H1 (cell line): ENCODE measurements around the gene CD1B. TPM values are rescaled to one million over a fixed set of nuclear protein-coding genes. Genes with fewer than 3 reads are reported as not detected.
"Not testable (repeated sequence)": the region's sequence is repeated elsewhere in the genome, so short reads cannot be mapped to it uniquely, and the experiment has no call there.

Experiments
- CTCF ChIA-PET: fragments of 300-600 bp; sonication (Branson Sonifier 250); formaldehyde crosslinking; loops from one replicate; lab custom pipeline; 2021; ENCODE audit not compliant: partially characterized antibody; lab: Charles Lee
- POLR2A ChIA-PET: fragments of 300-600 bp; sonication (Branson Sonifier 250); formaldehyde crosslinking; loops from one replicate; lab custom pipeline; 2021; ENCODE audit warnings: inconsistent platforms; ENCODE audit not compliant: partially characterized antibody; lab: Charles Lee
- DNase-seq, 2 experiments: peaks; one replicate each; pipeline versions ENCODE4 v3.0.0 to v3.0.0-alpha.2; 2010 to 2022; ENCODE audit warnings: low spot score in 2 of 2, low read depth in 1 of 2, mixed read lengths in 1 of 2
- FAIRE-seq: peaks from 2 replicates; lab custom pipeline; 2011; peaks lifted over from hg19 to GRCh38; lab: Jason Lieb, UNC
- H2AFZ ChIP-seq: 2 replicates; pipeline ENCODE4 v1.8.1; 2012; ENCODE audit warnings: low read length, inconsistent platforms
- H2AK5ac ChIP-seq: 2 replicates; pipeline ENCODE4 v1.6.1; 2013; ENCODE audit warnings: low read depth, low read length
- H2BK120ac ChIP-seq: replicated peaks from 2 replicates; pipeline ENCODE3; 2013; ENCODE audit warnings: low read depth, low read length, inconsistent platforms
- H2BK12ac ChIP-seq: 2 replicates; pipeline ENCODE4 v1.6.1; 2013; ENCODE audit warnings: low read depth, low read length
- H2BK15ac ChIP-seq: 2 replicates; pipeline ENCODE4 v1.6.1; 2013; ENCODE audit warnings: low read length
- H2BK20ac ChIP-seq: 2 replicates; pipeline ENCODE4 v1.6.1; 2013; ENCODE audit warnings: low read length
- H2BK5ac ChIP-seq: 2 replicates; pipeline ENCODE4 v1.6.1; 2013; ENCODE audit warnings: low read depth, low read length
- H3K14ac ChIP-seq: 2 replicates; pipeline ENCODE4 v1.6.1; 2013; ENCODE audit warnings: inconsistent platforms; ENCODE audit not compliant: insufficient read length
- H3K18ac ChIP-seq: 2 replicates; pipeline ENCODE4 v1.6.1; 2013; ENCODE audit warnings: low read length; ENCODE audit errors: extremely low read depth
- H3K23ac ChIP-seq: 2 replicates; pipeline ENCODE4 v1.6.1; 2013; ENCODE audit warnings: inconsistent platforms; ENCODE audit not compliant: insufficient read length
- H3K23me2 ChIP-seq: 2 replicates; pipeline ENCODE4 v1.6.1; 2013; ENCODE audit warnings: low read depth, low read length
- H3K27ac ChIP-seq: 2 replicates; pipeline ENCODE4 v1.6.1; 2011; ENCODE audit warnings: low read depth, low read length, inconsistent platforms
- H3K27me3 ChIP-seq, 4 experiments: replicated peaks in 1 of 4; 1 replicate in 1 of 4; 2 replicates in 3 of 4; pipeline versions ENCODE4 v1.6.1 to v1.8.1; 2011 to 2013; ENCODE audit warnings: low read length in 3 of 4, mild to moderate bottlenecking in 3 of 4, inconsistent platforms in 2 of 4, mixed read lengths in 2 of 4, moderate library complexity in 1 of 4; ENCODE audit not compliant: control insufficient read depth in 3 of 4, insufficient read depth in 3 of 4; ENCODE audit errors: extremely low read depth in 1 of 4
- H3K36me3 ChIP-seq, 4 experiments: 2 replicates each; pipeline versions ENCODE4 v1.6.1 to v1.8.1; 2011 to 2013; ENCODE audit warnings: mild to moderate bottlenecking in 4 of 4, low read length in 3 of 4, moderate library complexity in 2 of 4, control low read depth in 1 of 4, inconsistent platforms in 1 of 4; ENCODE audit not compliant: insufficient read depth in 4 of 4, control insufficient read depth in 2 of 4
- H3K4ac ChIP-seq: replicated peaks from 2 replicates; pipeline ENCODE3; 2013; ENCODE audit warnings: low read length, low read depth, mixed read lengths, inconsistent platforms; ENCODE audit not compliant: insufficient read length
- H3K4me1 ChIP-seq, 4 experiments: replicated peaks in 1 of 4; 1 replicate in 1 of 4; 2 replicates in 3 of 4; pipeline versions ENCODE4 v1.6.1 to v1.8.1; 2011 to 2013; ENCODE audit warnings: low read length in 3 of 4, inconsistent platforms in 2 of 4, mixed read lengths in 1 of 4; ENCODE audit not compliant: insufficient read depth in 4 of 4, control insufficient read depth in 3 of 4
- H3K4me2 ChIP-seq, 2 experiments: 2 replicates each; pipeline versions ENCODE4 v1.6.1 to v1.8.1; 2011 to 2013; ENCODE audit warnings: low read depth in 2 of 2, low read length in 2 of 2, control low read depth in 1 of 2, inconsistent platforms in 1 of 2, mild to moderate bottlenecking in 1 of 2; ENCODE audit not compliant: insufficient read depth in 1 of 2
- H3K4me3 ChIP-seq, 4 experiments: fragments of 200-600, 300-600 bp in 1 of 4; sonication (generic), shearing (Covaris generic), sonication (Bioruptor Twin) in 1 of 4; 2 replicates each; pipeline versions ENCODE4 v1.5.1 to v1.8.1; 2011 to 2016; ENCODE audit warnings: low read length in 4 of 4, low read depth in 3 of 4, control low read depth in 2 of 4, inconsistent platforms in 2 of 4, mild to moderate bottlenecking in 2 of 4, mixed read lengths in 1 of 4, moderate library complexity in 1 of 4; ENCODE audit not compliant: insufficient read depth in 2 of 4; ENCODE audit errors: extremely low read depth in 1 of 4
- H3K56ac ChIP-seq: replicated peaks from 2 replicates; pipeline ENCODE3; 2013; ENCODE audit warnings: low read depth, mild to moderate bottlenecking, mixed read lengths, low read length, inconsistent platforms; ENCODE audit not compliant: insufficient read length
- H3K79me1 ChIP-seq: 2 replicates; pipeline ENCODE4 v1.6.1; 2013; ENCODE audit warnings: low read depth, low read length, control low read depth
- H3K79me2 ChIP-seq, 2 experiments: 2 replicates each; pipeline versions ENCODE4 v1.6.1 to v1.8.1; 2012 to 2013; ENCODE audit warnings: low read length in 2 of 2, mild to moderate bottlenecking in 2 of 2, inconsistent platforms in 1 of 2; ENCODE audit not compliant: insufficient read depth in 2 of 2, control insufficient read depth in 1 of 2
- H3K9ac ChIP-seq, 4 experiments: replicated peaks in 1 of 4; 1 replicate in 1 of 4; 2 replicates in 3 of 4; pipeline versions ENCODE4 v1.6.1 to v1.8.1; 2011 to 2013; ENCODE audit warnings: low read depth in 3 of 4, low read length in 3 of 4, control low read depth in 2 of 4, mild to moderate bottlenecking in 2 of 4, moderate library complexity in 2 of 4, inconsistent platforms in 1 of 4; ENCODE audit errors: extremely low read depth in 1 of 4
- H3K9me3 ChIP-seq, 2 experiments: 2 replicates each; pipeline versions ENCODE4 v1.6.1 to v1.8.1; 2012 to 2013; ENCODE audit warnings: mild to moderate bottlenecking in 2 of 2, moderate library complexity in 2 of 2, control low read depth in 1 of 2, inconsistent platforms in 1 of 2, low read depth in 1 of 2, low read length in 1 of 2, mixed read lengths in 1 of 2; ENCODE audit not compliant: insufficient read depth in 2 of 2
- H4K20me1 ChIP-seq, 2 experiments: replicated peaks in 1 of 2; 2 replicates each; pipeline versions ENCODE3 to v1.8.1; 2011 to 2013; ENCODE audit warnings: inconsistent platforms in 2 of 2, low read length in 2 of 2, mild to moderate bottlenecking in 1 of 2; ENCODE audit not compliant: insufficient read depth in 2 of 2, control insufficient read depth in 1 of 2
- H4K5ac ChIP-seq: 2 replicates; pipeline ENCODE4 v1.6.1; 2013; ENCODE audit warnings: low read length, low read depth, mixed read lengths, inconsistent platforms; ENCODE audit not compliant: insufficient read length
- H4K8ac ChIP-seq: 2 replicates; pipeline ENCODE4 v1.8.0; 2013; ENCODE audit warnings: mild to moderate bottlenecking, moderate library complexity, low read length, inconsistent platforms; ENCODE audit not compliant: insufficient read depth; ENCODE audit errors: extremely low read depth
- H4K91ac ChIP-seq: replicated peaks from 2 replicates; pipeline ENCODE3; 2013; ENCODE audit warnings: low read length, mixed read lengths, inconsistent platforms; ENCODE audit not compliant: insufficient read length
- WGBS, 2 experiments: shearing (Covaris generic) in 1 of 2; methylation state at CpG; one replicate each; pipeline versions ENCODE4 v1.1.6 to v1.1.7; 2013 to 2015; ENCODE audit warnings: low lambda C conversion rate in 2 of 2, mixed read lengths in 2 of 2, inconsistent platforms in 1 of 2, low coverage in 1 of 2, missing lambda C conversion rate in 1 of 2; ENCODE audit not compliant: insufficient replicate concordance in 2 of 2, insufficient coverage in 1 of 2, insufficient read length in 1 of 2; ENCODE audit errors: extremely low coverage in 1 of 2, missing lambda C conversion rate in 1 of 2; 5-methylcytosine and 5-hydroxymethylcytosine counted together
- polyA plus RNA-seq, 7 experiments: library from polyadenylated mRNA; depleted of rRNA in 3 of 7; stranded (reverse) in 5 of 7; unstranded in 2 of 7; fragments of >200 nt in 5 of 7; fragments of 200-250 nt in 2 of 7; gene quantifications; 1 replicate in 5 of 7; 2 replicates in 1 of 7; 4 replicates in 1 of 7; pipeline versions ENCODE4 v1.2.1 to v1.2.3, GENCODE V29; 2011 to 2013; ENCODE audit warnings: missing spikeins in 2 of 7, mixed read lengths in 2 of 7
- total RNA-seq: library from RNA; stranded (reverse); fragmentation: NEBNext Ultra II Directional; extraction: Animal tissue kit (Norgen Biotek cat#: 25700); gene quantifications from 2 replicates; pipeline ENCODE4 v1.2.1, GENCODE V29; 2021

Gene CD1B
- total and polyA plus RNA-seq, 2 of the 8 experiments (the other 6 are each of a cell fraction or from before 2014, with no cell fraction given): not detected

- H4K8ac ChIP-seq, H2AK5ac ChIP-seq, H3K23ac ChIP-seq, H3K4ac ChIP-seq, H3K23me2 ChIP-seq, H4K5ac ChIP-seq, H2BK120ac ChIP-seq, H3K4me2 ChIP-seq, H3K4me3 ChIP-seq, H3K79me1 ChIP-seq, H4K91ac ChIP-seq, H2AFZ ChIP-seq, H4K20me1 ChIP-seq, H2BK20ac ChIP-seq, H3K56ac ChIP-seq, FAIRE-seq, H3K27me3 ChIP-seq, H3K79me2 ChIP-seq, DNase-seq, H3K27ac ChIP-seq, H3K18ac ChIP-seq, H3K36me3 ChIP-seq, POLR2A ChIA-PET, H3K4me1 ChIP-seq, H3K9ac ChIP-seq, H2BK5ac ChIP-seq, H3K14ac ChIP-seq, H2BK12ac ChIP-seq, H2BK15ac ChIP-seq: not testable (repeated sequence)
- WGBS, 2 experiments: 80% methylated on average over 1 of the region's 2 CpGs; no CpG with 5 or more reads in 1 of the 2 experiments
- CTCF ChIA-PET: interaction anchor here (1.1 kb wide), 1 partner anchor 225 kb away, joined by 3 read pairs; no protein-coding TSS in a partner anchor
- peaks cover 8 to 11% of the 10 kb centered on the region in 2 experiments; a peak in 3 of 4 replicates for H3K9me3 ChIP-seq
These were observed 48.9 kb downstream of the CD1B start for GRCh38 chr1:158282421-158282820.

Other genes with a start within 250 kb of the CD1B start
- 0.92 and 1.1 TPM in 2 replicates for gene CD1D, start 150.6 kb downstream of the CD1B start, total RNA-seq
- gene CD1D, start 150.6 kb downstream of the CD1B start, polyA plus RNA-seq (2011; rRNA removed): 1.2 and 1.6 TPM in 2 replicates
- gene CD1A, start 77.1 kb downstream of the CD1B start, total RNA-seq: not detected in 2 replicates
- gene CD1A, start 77.1 kb downstream of the CD1B start, polyA plus RNA-seq (2011; rRNA removed): not detected in 2 replicates
- gene CD1C, start 41.6 kb downstream of the CD1B start, total RNA-seq: 0.27 and 0.35 TPM in 2 replicates
- 0.06 TPM in 2 replicates for gene CD1C, start 41.6 kb downstream of the CD1B start, polyA plus RNA-seq (2011; rRNA removed)
- not detected in 2 replicates for gene CD1E, start 22.4 kb upstream of the CD1B start, total RNA-seq
- gene CD1E, start 22.4 kb upstream of the CD1B start, polyA plus RNA-seq (2011; rRNA removed): not detected in 2 replicates
- not detected in 2 replicates for gene OR10T2, start 67.9 kb upstream of the CD1B start, total RNA-seq
- not detected in 2 replicates for gene OR10T2, start 67.9 kb upstream of the CD1B start, polyA plus RNA-seq (2011; rRNA removed)
- not detected in 2 replicates for gene OR10K2, start 94.7 kb upstream of the CD1B start, total RNA-seq
- gene OR10K2, start 94.7 kb upstream of the CD1B start, polyA plus RNA-seq (2011; rRNA removed): not detected in 2 replicates
- gene OR10K1, start 130.3 kb upstream of the CD1B start, total RNA-seq: not detected in 2 replicates
- gene OR10K1, start 130.3 kb upstream of the CD1B start, polyA plus RNA-seq (2011; rRNA removed): not detected in 2 replicates
- not detected in 2 replicates for gene OR10R2, start 140.7 kb upstream of the CD1B start, total RNA-seq
- gene OR10R2, start 140.7 kb upstream of the CD1B start, polyA plus RNA-seq (2011; rRNA removed): not detected in 2 replicates
- 0.07 TPM in 1 of 2 replicates, not detected in the other for gene OR6Y1, start 222.9 kb upstream of the CD1B start, total RNA-seq
- gene OR6Y1, start 222.9 kb upstream of the CD1B start, polyA plus RNA-seq (2011; rRNA removed): not detected in 2 replicates
- not detected in 2 replicates for gene OR6P1, start 239.0 kb upstream of the CD1B start, total RNA-seq
- not detected in 2 replicates for gene OR6P1, start 239.0 kb upstream of the CD1B start, polyA plus RNA-seq (2011; rRNA removed)
- not detected in 2 replicates for gene OR10X1, start 248.4 kb upstream of the CD1B start, total RNA-seq
- not detected in 2 replicates for gene OR10X1, start 248.4 kb upstream of the CD1B start, polyA plus RNA-seq (2011; rRNA removed)